Measurements from ENCODE around the gene SCGB1C2. TPM values are rescaled to one million over a fixed set of nuclear protein-coding genes. Genes with fewer than 3 reads are reported as not detected.

SCGB1C2 gene
- total and polyA plus RNA-seq, 10 donors = not detected

DNA sequence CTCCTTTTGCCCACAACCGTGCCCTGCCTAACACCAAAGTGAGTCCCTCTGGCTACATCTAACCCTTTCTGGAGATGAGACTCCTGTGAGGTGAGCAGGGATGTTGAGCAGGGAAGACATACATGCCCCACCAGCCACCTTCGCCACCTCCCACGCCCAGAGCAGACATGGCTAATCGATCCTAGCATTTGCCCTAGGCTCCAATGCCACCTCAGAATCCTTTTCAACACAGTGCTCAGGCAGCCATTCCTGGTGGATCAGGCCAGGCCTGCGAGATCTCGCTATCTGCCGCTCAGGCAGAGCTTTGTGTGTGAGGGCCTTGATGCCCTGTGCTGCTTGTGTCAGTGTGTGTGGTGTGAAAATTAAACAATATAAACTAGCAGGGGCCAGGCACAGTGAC lies 21.0 kb downstream of the SCGB1C2 start:
- Histone ChIP-seq H3K4me3 (no peak overlapping the region), H3K4me1 (peaks cover 0 to 14% (median 3%) of the 10 kb centered on the region in 6 donors), H3K9me3 (no peaks in the 10 kb centered on the region), H3K36me3 (peaks cover 0 to 67% (median 0%) of the 10 kb centered on the region in 6 donors), H3K27ac (peak overlapping the region in 1 of 8 donors; percentile 56), H3K27me3 (replicated peaks in 1 of 7) (peaks cover 0 to 8% (median 0%) of the 10 kb centered on the region in 7 donors)
- TF ChIP-seq POLR2AphosphoS5 (IDR thresholded peaks at IDR 0.05) (no peak), POLR2A (IDR thresholded peaks at IDR 0.05) (no peak)
- TF ChIP-seq, protein P1, sequence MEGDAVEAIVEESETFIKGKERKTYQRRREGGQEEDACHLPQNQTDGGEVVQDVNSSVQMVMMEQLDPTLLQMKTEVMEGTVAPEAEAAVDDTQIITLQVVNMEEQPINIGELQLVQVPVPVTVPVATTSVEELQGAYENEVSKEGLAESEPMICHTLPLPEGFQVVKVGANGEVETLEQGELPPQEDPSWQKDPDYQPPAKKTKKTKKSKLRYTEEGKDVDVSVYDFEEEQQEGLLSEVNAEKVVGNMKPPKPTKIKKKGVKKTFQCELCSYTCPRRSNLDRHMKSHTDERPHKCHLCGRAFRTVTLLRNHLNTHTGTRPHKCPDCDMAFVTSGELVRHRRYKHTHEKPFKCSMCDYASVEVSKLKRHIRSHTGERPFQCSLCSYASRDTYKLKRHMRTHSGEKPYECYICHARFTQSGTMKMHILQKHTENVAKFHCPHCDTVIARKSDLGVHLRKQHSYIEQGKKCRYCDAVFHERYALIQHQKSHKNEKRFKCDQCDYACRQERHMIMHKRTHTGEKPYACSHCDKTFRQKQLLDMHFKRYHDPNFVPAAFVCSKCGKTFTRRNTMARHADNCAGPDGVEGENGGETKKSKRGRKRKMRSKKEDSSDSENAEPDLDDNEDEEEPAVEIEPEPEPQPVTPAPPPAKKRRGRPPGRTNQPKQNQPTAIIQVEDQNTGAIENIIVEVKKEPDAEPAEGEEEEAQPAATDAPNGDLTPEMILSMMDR (IDR thresholded peaks at IDR 0.05 in 8 of 11, conservative IDR thresholded peaks at IDR 0.05 in 3 of 11) = no peak
- intact Hi-C loops (cut with DNase I; ENCODE audit: low total_unique reads) = no loop called here
- no peak for DNase-seq
- WGBS, 5 donors = 89 to 98% (median 93%) methylated on average over 7 of the region's 7 CpGs

GRCh38 chr17:159609-160008 lies 22.2 kb downstream of the SCGB1C2 start:
- Histone ChIP-seq H3K36me3 (peaks cover 0 to 69% (median 0%) of the 10 kb centered on the region in 6 donors), H3K9me3 (no peaks in the 10 kb centered on the region), H3K27me3 (replicated peaks in 1 of 7) (peaks cover 0 to 8% (median 0%) of the 10 kb centered on the region in 7 donors), H3K4me1 (peaks cover 0 to 14% (median 3%) of the 10 kb centered on the region in 6 donors), H3K4me3 (no peak overlapping the region), H3K27ac (no peak overlapping the region)
- 88 to 96% (median 94%) methylated on average over 15 of the region's 15 CpGs for WGBS, 5 donors
- TF ChIP-seq POLR2A (IDR thresholded peaks at IDR 0.05) = no peak
- TF ChIP-seq, protein P1 (IDR thresholded peaks at IDR 0.05 in 8 of 11, conservative IDR thresholded peaks at IDR 0.05 in 3 of 11) = no peak
- no peak for TF ChIP-seq POLR2AphosphoS5 (IDR thresholded peaks at IDR 0.05)
- intact Hi-C loops (cut with DNase I; ENCODE audit: low total_unique reads) = no loop called here
- no peak for DNase-seq

- H3K9me3 ChIP-seq = no peaks in the 10 kb centered on the region
- WGBS, 5 donors = 92 to 95% (median 92%) methylated on average over 13 of the region's 13 CpGs
- no peak overlapping the region for H3K4me3 ChIP-seq
- H3K27ac ChIP-seq = no peak overlapping the region
- H3K36me3 ChIP-seq = peaks cover 0 to 62% (median 0%) of the 10 kb centered on the region in 6 donors
- H3K4me1 ChIP-seq = peaks cover 0 to 14% (median 3%) of the 10 kb centered on the region in 6 donors
- intact Hi-C loops (cut with DNase I; ENCODE audit: low total_unique reads) = no loop called here
- no peak for DNase-seq
- TF ChIP-seq, protein P1 (IDR thresholded peaks at IDR 0.05 in 8 of 11, conservative IDR thresholded peaks at IDR 0.05 in 3 of 11) = no peak
- no peak for TF ChIP-seq POLR2AphosphoS5 (IDR thresholded peaks at IDR 0.05)
- no peak for TF ChIP-seq POLR2A (IDR thresholded peaks at IDR 0.05)
- peaks cover 0 to 8% (median 0%) of the 10 kb centered on the region in 7 donors for H3K27me3 ChIP-seq (replicated peaks in 1 of 7)
Measured at GRCh38 chr17:160336-160735, 23.0 kb downstream of the SCGB1C2 start.

DNA sequence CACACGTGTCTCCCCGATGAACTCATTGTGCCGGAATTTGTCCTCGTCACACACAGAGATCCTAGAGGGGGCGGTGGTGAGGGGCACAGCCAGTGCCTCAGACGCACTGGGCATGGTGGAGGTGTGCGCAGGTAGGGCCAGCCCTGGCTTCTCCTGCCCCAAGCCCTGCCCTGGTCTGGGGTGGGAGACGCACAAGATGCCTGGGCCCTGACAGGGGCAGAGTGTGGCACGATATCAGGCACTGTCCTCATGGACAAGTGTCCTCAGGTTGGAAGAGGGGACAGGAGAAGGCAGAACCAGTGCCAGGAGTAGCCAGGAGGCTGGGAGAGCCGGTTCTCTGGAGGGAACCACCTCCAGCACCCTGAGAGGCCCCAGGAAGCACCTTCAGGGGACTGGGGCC lies 24.1 kb downstream of the SCGB1C2 start:
- no peak for DNase-seq
- Histone ChIP-seq H3K27me3 (replicated peaks in 1 of 7) (peaks cover 0 to 8% (median 0%) of the 10 kb centered on the region in 7 donors), H3K27ac (no peak overlapping the region), H3K4me3 (no peak overlapping the region), H3K36me3 (peaks cover 0 to 50% (median 0%) of the 10 kb centered on the region in 6 donors), H3K4me1 (peaks cover 0 to 13% (median 3%) of the 10 kb centered on the region in 6 donors), H3K9me3 (no peaks in the 10 kb centered on the region)
- intact Hi-C loops (cut with DNase I; ENCODE audit: low total_unique reads) = no loop called here
- TF ChIP-seq POLR2A (IDR thresholded peaks at IDR 0.05) (no peak), POLR2AphosphoS5 (IDR thresholded peaks at IDR 0.05) (no peak)
- TF ChIP-seq, protein P1 (IDR thresholded peaks at IDR 0.05 in 8 of 11, conservative IDR thresholded peaks at IDR 0.05 in 3 of 11) = no peak
- WGBS, 5 donors = 83 to 90% (median 89%) methylated on average over 10 of the region's 10 CpGs
